Left ventricle myocardium inferior (tissue), 1 donor: ENCODE data around the gene METTL6. TPM values are rescaled to one million over a fixed set of nuclear protein-coding genes. Genes with fewer than 3 reads are reported as not detected.

ENCODE experiments used
- DNase-seq: peaks from one replicate; pipeline ENCODE4 v3.0.0-alpha.2; 2020
- H3K27ac ChIP-seq: fragments of 200-600 bp; replicated peaks from 2 replicates; pipeline ENCODE4 v1.8.0; 2021
- H3K27me3 ChIP-seq: fragments of 200-600 bp; 2 replicates; pipeline ENCODE4 v1.8.0; 2021; ENCODE audit warnings: low read depth
- H3K36me3 ChIP-seq: fragments of 200-600 bp; 2 replicates; pipeline ENCODE4 v1.8.0; 2021
- H3K4me1 ChIP-seq: fragments of 200-600 bp; 2 replicates; pipeline ENCODE4 v1.8.0; 2021
- H3K4me3 ChIP-seq: fragments of 200-600 bp; 2 replicates; pipeline ENCODE4 v1.8.0; 2021; ENCODE audit warnings: mild to moderate bottlenecking, moderate library complexity
- H3K9me3 ChIP-seq: fragments of 200-600 bp; replicated peaks from 2 replicates; pipeline ENCODE4 v1.8.0; 2021
- CTCF ChIP-seq: fragments of 200-600 bp; IDR thresholded peaks from 2 replicates; pipeline ENCODE4 v1.8.0; 2021; ENCODE audit warnings: antibody characterized with exemption, mild to moderate bottlenecking, borderline replicate concordance
- intact Hi-C: fragments of 100-400 bp; cut with micrococcal nuclease; formaldehyde crosslinking; loops from one replicate; pipeline ENCODE4 v1.11.0; 2022
- total RNA-seq: library from RNA; stranded (reverse); fragmentation: NEBNext Ultra II Directional; extraction: Animal tissue kit (Norgen Biotek cat#: 25700); gene quantifications from one replicate; pipeline ENCODE4 v1.2.1, GENCODE V29; 2021
- donor health status: DM: no; HTN: yes; CAD: no; lungs with severe emphysema.

The METTL6 gene
- total RNA-seq, 1 donor from 2014 or later = 11.3 TPM

GRCh38 chr3:15453501-15453900, 26.2 kb upstream of the METTL6 start:
- no peaks in the 10 kb centered on the region for H3K36me3 ChIP-seq
- intact Hi-C loops = no loop called here
- H3K27me3 ChIP-seq = no peaks in the 10 kb centered on the region
- H3K27ac ChIP-seq = no peak overlapping the region
- no peak for DNase-seq
- no peaks in the 10 kb centered on the region for H3K4me1 ChIP-seq
- no peak for TF ChIP-seq CTCF
- no peaks in the 10 kb centered on the region for H3K9me3 ChIP-seq
- no peak overlapping the region for H3K4me3 ChIP-seq

GRCh38 chr3:15452961-15453360, 25.6 kb upstream of the METTL6 start:
- Histone ChIP-seq H3K27ac (no peak overlapping the region), H3K4me1 (no peaks in the 10 kb centered on the region), H3K36me3 (no peaks in the 10 kb centered on the region), H3K9me3 (no peaks in the 10 kb centered on the region), H3K27me3 (no peaks in the 10 kb centered on the region), H3K4me3 (no peak overlapping the region)
- DNase-seq = no peak
- intact Hi-C loops = no loop called here
- TF ChIP-seq CTCF = no peak

GRCh38 chr3:15452156-15452555, 24.8 kb upstream of the METTL6 start:
- no peaks in the 10 kb centered on the region for H3K36me3 ChIP-seq
- intact Hi-C loops = no loop called here
- no peak for DNase-seq

GRCh38 chr3:15451216-15452113, 24.1 kb upstream of the METTL6 start:
- DNase-seq = no peak
- no peak for TF ChIP-seq CTCF
- no peaks in the 10 kb centered on the region for H3K27me3 ChIP-seq
- no peak overlapping the region for H3K4me3 ChIP-seq
- H3K27ac ChIP-seq = no peak overlapping the region
- H3K36me3 ChIP-seq = no peaks in the 10 kb centered on the region
- H3K4me1 ChIP-seq = no peaks in the 10 kb centered on the region
- intact Hi-C loops = no loop called here
- H3K9me3 ChIP-seq = no peaks in the 10 kb centered on the region

More at GRCh38 chr3:15452156-15452555, 24.8 kb upstream of the METTL6 start:
- Histone ChIP-seq H3K4me3 (no peak overlapping the region), H3K27me3 (no peaks in the 10 kb centered on the region), H3K9me3 (no peaks in the 10 kb centered on the region), H3K4me1 (no peaks in the 10 kb centered on the region), H3K27ac (no peak overlapping the region)
- TF ChIP-seq CTCF = no peak

- no peaks in the 10 kb centered on the region for H3K36me3 ChIP-seq
- intact Hi-C loops = no loop called here
- no peak overlapping the region for H3K27ac ChIP-seq
- H3K4me3 ChIP-seq = no peak overlapping the region
- DNase-seq = no peak
- no peaks in the 10 kb centered on the region for H3K9me3 ChIP-seq
- TF ChIP-seq CTCF = no peak
- H3K27me3 ChIP-seq = no peaks in the 10 kb centered on the region
- no peaks in the 10 kb centered on the region for H3K4me1 ChIP-seq
Observed at GRCh38 chr3:15450438-15451215, 23.3 kb upstream of the METTL6 start.
